ENCODE data around the gene HDAC11.

GRCh38 chr3:13547591-13548371 lies 67.7 kb downstream of the HDAC11 start:
- no peak for TF ChIP-seq CTCF (IDR thresholded peaks at IDR 0.05)
- no peak for TF ChIP-seq POLR2A (IDR thresholded peaks at IDR 0.05)

All from uterus (tissue), 2 donors.